GM18502 (cell line): ENCODE measurements around the gene MMD.
A peak's percentile ranks its signal among the peaks of the same experiment; 100 is the strongest.

Experiments
- ATAC-seq: cut with Tn5 transposase; IDR thresholded peaks from one replicate; pipeline ENCODE4 v1.9.1; 2021; ENCODE audit warnings: mild to moderate bottlenecking; ENCODE audit not compliant: unreplicated experiment, poor library complexity

The MMD gene

DNA sequence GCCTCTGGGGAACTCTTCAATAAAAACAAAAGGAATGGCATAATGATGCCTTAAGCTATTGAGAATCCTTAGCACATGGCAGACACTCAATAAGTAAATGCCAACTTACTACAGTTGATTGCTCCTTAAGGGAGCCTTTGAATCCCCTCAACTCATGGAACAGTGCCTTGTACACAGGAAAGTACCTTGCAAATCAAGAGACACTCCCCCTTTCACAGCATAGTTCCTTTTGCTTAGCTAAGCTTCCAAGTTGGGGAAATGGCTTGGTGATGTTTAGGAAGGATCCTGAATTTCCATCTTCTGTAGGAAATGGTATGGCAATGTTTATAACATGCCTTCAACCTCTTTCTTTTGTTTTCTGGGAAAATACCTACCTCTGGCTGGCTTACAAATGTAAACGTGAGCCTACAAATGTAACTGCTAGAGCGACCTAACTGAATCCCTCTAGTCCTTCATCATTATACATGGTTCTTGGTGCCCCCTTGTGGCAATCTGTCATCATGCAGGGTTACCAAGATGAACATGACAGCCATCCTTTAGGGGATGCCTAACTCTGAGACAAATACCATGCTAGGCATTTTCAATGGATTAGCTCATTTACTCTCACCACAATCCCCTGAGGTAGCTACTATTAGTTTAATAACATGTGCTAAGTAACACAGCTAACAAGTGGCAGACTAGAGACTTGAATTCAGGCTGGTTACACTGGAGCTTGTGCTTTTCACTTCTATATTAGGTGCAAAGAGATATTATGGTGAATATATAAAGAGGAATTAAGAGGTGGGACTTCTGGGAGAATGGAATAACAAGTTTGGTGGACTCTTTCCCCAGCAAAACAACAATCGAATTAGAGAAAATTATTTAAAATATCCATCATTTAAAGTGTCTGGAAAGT is 65.0 kb downstream of the MMD start:
- peak; percentile 97 for ATAC-seq

DNA sequence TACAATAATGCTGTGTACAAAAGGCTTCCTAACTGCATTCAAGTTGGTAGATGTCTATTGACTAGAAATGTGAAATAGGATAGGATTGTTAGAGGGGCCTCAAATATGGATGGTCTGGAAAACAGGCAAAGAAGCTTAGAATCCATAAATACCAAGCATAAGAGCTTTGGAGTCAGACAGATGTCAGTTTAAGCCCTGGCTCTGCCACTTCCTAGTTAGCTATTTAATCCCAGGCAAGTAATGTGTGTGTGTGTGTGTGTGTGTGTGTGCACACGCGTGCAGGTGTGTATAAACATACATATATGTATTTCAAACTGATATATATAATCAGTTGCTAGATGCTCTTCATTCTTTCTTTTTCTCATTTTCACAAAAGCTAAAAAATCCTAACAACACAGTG is 66.7 kb downstream of the MMD start:
- ATAC-seq = no peak

DNA sequence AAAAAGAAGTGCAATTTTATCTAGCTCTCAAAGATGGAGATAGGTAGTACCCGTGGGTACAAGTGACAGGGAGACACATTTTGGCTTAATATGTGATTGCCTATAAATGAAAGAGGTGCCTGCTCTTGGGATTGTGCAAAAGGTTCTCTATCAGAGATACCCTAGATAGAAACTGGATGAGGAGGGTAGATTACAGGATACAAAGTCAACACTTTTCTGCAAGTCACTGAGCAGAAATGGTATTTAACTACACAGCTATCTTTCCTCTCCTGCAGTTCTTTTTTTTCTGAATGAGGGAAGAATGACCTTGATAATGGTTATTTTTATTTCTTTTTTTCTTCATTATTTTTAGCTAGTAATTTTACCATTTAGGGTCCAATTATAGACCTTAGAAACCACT is 67.6 kb downstream of the MMD start:
- no peak for ATAC-seq

DNA sequence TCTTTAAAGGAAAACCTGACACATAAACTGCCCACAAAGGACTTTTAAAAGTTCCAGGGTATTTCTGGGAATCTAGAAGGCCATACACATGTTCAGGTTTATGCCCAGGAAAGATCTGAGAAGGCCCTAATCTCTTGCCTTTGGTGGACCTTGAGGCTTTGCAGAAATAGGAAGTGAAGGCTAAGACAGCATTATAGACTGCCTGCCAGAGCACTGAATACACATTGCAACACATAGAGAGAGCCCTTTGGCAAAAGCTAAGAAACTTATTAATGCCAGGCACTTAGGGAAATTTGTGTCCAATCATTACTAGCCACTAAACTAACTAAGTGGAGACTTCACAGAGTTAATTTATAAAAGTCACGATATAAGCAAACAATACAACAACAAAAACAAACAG is 70.4 kb downstream of the MMD start:
- ATAC-seq = no peak

DNA sequence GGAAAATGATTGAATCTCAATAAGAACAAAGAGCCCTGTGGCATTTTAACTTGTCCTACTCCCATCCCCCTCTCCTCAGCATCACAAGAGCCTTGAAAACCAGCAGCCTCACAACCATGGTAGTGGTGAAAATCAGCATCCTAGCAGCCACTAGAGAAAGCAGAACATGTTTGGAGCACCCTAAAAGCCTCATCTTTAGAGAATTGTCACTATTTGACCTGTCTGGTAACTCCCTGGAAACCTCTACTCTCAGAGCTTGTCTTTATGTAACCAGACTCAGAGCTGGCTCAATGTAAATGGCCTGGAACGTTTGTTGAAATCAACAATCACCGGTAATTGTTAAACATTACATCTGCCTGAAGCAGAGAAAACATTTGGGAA is 70.8 kb downstream of the MMD start:
- ATAC-seq = no peak

DNA sequence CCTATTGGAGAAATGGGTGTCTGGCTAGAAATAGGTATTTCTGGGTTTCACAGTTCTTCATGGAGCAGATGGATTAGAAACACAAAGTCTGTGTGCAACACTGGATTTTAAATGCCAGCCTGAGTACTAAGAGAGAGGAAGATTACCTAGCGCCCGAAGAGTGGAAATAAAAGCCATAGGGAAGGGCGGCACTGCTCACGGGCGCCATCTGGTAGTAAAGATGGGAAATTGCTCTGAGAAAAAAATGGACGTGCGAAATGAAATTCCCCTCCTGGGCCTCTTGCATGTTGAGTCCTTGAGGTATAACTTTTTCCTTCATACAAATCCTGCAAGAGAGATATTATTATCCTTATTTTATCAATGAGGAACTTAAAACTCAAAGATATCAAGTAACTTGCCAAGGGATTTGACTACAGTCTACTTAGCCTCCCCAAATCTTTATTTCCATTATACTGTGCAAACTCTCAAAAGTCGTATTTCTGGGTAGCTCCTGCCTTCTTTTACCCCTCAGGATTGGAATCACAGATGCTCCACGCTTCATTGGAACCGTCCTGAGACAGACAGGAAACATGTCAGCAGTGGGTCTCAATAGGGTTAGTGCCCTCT is 72.8 kb downstream of the MMD start:
- no peak for ATAC-seq

DNA sequence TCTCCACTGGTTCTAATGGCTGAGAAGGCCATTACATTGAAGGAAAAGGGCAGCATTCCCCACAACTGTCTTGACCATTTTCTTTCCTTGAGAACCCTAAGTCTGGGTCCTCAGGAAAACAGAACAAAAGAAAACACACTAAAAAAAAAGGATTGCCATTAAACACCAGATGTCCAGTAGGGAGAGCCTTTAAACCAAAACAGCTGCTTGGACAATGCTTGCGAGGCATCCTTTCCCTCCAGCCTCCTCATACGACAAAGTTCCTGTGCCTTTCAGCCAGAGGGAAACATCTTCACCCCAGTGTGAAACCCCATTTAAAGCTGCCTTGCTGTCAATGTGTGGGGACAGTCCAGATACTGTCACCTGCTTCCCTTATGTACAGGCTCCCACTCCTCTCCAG is 74.3 kb downstream of the MMD start:
- ATAC-seq = no peak

DNA sequence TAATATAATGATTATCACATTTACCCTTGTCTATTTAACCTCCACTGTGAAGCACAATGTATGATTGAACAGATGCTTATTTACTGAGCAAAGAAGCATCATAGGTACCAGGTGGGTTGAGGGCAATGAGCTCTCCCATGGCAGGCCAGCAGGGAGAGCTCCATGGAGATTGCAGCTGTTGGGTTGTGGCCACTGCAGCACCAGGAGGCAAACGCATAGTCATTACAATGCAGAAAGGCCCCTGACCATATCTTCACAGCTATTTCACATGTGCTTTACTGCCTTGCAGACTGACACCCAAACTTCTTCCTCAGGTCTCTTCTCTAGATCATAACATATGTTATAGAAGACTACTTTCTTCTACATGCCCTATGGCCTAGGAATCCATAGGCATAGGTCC is 75.0 kb downstream of the MMD start:
- ATAC-seq = no peak

DNA sequence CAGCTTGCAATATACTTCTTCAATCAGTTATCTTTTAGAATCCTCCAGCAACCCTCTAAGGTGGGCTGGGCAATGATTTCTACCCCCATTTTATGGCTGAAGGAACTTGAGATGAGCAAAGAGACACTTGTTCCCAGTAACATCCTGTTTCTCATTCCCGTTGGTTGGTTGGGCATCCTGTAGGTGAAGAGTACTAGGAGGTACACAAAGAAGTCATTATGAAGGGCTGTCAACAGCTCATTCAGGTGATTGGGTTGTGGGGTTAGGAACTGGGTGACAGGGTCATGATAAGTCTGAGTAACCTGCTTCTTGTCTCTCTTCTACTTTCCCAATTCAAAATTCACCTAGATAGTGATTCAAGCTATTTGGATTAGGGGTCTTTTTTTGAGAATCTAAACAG is 76.5 kb downstream of the MMD start:
- no peak for ATAC-seq

DNA sequence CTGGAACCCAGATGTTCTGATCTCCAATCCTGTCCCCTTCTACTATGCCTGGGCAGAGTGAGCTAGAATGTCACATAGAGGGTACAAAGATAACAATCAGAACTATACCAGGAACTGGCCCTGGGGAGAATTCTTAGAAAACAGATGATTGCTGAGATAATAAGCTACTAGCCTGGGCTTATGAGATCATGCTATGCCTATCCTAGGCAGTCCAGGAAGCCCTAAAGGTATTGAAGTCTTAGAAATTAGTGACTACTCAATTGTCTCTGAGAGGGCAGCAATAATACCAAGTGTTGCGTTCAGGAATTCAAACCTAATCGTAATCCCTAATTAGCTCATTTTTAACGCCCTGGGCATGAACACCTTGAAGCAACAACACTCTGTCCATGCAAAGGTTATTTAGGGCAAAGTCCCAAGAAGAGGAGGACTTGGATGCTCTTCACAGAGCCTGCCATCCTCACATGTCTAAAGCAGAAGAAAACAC is 77.1 kb downstream of the MMD start:
- ATAC-seq = no peak

DNA sequence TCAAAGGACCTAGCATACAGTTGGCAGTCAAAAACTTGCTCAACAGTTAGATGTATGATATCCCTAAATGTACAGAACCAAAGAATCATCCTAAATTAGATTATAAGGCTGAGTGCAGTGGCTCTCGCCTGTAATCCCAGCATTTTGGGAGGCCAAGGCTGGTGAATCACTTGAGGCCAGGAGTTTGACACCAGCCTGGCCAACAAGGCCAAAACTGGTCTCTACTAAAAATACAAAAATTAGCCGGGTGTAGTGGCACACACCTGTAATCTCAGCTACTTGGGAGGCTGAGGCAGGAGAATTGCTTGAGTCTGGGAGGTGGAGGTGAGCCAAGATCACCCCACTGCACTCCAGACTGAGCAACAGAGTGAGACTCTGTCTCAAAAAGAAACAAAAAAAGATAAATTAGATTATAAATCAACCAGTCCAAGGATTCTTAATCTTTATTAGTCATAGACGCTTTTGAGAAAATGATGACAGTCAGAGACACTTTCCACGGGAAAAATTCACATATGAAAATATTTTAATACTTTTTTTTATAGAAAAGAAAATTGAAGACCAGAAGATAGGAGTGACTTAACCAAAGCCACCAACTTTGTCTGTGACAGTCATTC is 77.6 kb downstream of the MMD start:
- ATAC-seq = no peak

DNA sequence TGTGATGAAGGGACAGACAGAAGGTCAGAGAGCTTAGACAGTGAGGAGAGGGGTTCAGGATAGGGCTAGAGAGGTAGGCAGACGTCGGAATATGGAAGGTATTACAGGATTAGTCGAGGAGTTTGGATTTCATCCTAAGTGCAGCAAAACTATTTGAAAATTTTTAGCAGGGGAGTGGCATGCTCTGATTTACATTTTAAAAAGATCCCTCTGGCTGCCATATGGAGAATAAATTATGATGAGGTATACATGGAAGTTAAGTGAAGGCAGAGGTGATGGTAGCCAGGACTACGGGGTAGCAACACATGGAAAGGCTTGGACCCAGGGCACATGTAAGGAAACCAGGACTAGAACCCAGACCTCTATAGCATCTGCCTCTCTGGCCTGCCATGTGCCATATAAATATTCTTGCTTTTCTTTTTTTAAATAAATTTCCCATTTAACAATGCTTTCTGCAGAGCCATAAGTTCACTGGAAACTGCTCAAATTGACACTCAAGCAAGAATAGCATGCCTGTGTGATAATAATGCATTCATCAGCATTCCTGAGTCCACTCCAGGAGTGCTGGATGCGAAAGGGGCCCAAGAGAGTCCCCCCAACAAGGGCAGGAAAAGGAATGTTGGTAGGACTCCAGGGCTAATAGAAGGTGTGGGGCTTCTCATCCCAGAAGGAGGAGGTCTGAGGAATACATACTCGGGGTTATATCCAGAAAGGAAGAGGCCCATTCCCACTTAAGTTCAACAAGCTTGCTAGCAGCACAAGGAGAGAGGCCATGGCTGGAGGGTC is 78.6 kb downstream of the MMD start:
- no peak for ATAC-seq
